HG02981 (cell line): Measurements from ENCODE around the gene PACRG.

ENCODE experiments used
- ATAC-seq: cut with Tn5 transposase; IDR thresholded peaks from one replicate; pipeline ENCODE4 v1.9.1; 2021; ENCODE audit warnings: mild to moderate bottlenecking, moderate library complexity; ENCODE audit not compliant: unreplicated experiment

The PACRG gene

DNA sequence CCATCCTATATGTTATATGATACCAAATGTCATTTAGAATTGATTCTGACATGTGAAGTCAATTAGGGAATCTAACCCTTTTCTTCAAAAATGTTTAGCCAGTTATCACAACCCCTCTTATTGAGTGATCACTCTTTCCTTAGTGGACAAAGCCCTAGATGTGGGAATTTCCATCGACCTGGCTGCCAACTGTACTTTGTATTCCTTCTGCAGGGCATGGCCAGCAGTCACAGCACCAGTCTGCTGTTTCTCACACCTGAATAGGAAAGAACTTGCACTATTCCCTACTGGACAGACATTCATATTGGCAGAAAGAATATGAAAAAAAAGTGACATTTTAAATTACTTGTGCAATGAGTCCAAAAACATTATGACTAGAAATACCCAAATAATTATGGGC is 271.0 kb downstream of the PACRG start:
- ATAC-seq: no peak

DNA sequence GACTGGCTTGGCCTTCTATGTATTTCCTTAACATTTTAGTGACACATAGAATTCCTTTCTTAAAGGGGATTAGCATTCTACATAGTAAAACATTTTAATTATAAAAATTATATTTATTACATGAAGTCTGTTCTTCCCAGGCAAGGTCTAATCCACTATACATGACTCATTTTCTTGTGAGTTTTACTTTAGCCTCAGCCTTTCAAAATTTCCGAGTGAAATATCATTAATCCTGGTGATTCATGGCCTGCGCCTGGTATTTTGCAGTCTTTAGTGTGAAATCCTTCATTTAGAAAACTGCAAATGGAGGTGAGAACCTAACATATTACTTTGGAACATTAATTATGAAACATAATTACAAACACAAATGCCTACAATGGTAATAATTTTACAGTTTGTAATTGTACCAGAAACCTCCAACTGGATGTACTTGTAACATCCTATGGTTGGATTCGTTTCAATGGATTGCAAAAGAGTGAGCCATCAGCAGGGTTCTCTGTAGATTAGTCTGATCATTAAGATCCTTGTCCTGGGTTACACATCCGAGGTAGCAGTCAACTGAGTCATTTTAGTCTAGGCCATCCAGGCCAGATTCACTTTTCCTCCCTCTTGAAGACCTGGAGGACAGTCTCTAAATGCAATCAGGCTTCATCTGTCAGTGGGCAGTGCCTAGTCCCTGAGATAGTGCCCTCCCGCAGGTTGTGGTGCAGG is 272.0 kb downstream of the PACRG start:
- ATAC-seq: no peak

DNA sequence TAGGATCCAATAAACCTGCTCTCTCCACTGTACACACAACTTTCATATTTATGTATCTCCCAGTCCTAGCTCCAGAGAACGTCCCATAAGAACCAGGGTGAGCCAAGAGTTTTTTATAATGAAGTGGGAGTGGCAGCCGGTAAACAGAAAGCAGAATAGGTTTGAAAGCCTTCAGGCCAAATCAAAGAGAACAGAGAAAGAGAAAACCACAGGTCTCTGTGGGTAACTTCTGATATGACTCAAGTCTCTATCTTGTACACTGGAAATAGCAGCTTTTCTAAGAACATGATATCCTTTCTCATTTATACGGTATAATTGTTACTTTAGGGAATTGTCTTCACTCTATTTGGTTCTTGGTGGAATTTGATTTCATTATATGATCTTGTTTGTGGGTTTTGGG is 273.6 kb downstream of the PACRG start:
- ATAC-seq: peak; percentile 96

DNA sequence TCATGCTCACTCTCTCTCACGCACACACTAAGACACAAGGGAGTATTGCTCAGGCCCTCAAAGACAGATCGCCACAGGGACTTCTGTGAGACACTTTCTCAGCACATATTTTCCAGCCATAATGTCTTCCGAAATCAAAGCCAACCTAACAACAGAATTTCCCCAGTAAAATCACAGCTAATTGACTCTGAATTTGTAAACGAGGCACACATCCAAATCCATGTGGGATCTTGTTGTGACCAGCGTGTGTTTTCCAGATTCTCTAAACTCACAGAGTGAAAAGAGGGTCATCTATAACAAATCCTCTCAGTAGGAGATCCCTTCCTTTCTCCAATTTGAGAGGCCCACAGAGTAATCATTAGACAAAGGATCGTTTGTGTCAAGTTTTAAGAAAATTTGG is 280.4 kb downstream of the PACRG start:
- ATAC-seq: no peak

DNA sequence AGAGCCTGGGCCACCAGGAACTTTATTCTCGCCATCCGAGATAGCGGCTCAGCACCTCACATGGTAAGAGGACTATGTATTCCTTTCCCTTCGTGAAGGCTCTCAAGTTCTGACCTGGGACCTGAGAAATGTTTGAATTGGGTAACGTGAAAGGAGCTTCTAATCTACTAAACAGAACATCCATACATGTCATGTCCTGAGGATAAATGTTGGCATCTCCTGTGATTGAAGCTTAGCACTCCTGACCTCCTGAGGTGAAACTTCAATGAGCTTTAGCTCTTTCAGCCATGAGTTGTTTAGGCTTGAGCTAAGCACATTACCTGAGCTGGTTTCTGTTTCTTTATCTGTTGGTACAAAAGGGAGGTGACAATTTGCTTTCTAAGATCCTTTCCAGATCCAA is 280.9 kb downstream of the PACRG start:
- no peak for ATAC-seq

DNA sequence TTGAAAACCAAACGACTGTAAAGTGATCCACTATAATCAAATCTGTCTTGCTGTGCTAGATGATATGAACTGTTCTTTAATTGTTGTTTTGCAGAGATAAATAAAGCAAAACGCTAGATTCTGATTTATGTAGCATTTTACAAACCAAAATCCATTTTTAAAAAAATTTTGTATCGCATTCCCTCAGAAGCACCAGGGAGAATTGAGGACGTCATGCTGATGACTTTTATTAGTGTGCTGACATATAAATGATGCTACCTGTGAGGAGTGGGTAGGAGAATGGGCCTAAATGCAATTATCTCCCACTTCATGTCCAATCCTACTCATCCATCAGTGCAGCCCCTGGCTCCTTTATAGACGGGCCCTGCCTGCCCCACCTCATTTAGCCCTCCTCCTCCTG is 282.4 kb downstream of the PACRG start:
- no peak for ATAC-seq

DNA sequence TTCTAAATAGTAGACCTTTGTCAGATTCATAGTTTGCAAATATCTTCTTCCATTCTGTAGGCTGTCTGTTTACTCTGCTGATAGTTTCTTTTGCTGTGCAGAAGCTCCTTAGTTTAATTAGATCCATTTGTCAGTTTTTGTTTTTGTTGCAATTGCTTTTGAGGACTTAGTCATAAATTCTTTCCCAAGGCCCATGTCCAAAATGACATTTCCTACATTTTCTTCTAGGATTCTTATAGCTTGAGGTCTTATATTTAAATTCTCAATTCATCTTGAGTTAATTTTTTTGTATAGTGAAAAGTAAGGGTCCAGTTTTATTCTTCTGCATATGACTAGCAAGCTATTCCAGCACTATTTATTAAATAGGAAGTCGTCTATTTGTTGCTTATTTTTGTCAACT is 287.0 kb downstream of the PACRG start:
- no peak for ATAC-seq

DNA sequence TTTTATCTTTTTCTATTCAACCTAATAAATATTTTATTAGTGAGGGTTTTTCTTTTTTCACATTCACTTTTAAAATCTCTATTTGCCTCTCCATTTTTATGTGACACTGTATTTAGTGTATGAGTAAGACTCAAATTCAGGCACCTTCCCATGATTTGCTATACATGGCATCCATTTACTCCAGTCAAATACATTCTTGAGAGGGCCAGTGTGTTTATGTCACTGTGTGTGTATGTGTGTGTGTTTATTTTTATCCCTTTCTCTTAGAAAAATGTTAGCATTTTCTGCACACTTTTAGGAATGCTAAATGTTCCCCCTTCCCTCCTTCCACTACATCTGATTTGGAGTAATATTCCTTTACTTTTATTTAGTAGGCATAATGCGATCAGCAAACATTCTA is 290.0 kb downstream of the PACRG start:
- no peak for ATAC-seq

DNA sequence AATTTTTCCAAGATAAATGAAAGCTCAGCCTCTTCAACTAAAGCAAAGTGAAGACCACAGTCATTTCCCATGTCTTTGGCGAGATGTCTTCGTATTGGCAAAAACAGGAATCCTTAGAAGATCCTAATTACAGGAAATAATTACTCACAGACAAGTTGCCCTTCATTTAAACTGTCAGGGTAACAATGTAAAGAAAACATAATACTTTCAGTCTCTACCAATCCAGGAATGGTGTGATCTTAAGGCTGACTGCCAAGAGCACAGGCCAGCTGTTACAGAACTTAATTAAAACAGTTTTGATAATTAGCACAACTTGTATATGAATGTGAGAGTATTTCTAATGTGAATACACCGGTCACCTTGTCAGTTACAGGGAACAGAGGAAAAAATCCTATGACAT is 292.2 kb downstream of the PACRG start:
- ATAC-seq: no peak

DNA sequence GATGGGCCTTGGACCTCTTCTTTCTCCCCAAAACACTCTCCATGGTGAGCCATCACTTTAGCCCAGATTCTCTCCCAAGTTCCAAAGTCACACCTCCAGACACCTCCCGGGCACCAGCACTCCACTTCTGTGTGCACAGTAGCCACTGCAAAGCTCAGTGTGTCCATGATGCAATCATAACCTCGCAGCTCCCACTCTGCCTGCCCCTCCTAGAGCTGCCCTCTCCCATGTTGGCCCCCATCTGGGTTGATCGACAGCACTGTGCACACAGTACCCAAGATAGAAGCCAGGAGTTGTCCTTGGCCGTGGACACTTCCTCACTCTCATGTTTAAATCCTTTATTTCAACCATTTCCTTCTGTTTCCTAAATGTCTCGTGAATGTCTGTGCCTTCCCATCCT is 293.3 kb downstream of the PACRG start:
- ATAC-seq: no peak

DNA sequence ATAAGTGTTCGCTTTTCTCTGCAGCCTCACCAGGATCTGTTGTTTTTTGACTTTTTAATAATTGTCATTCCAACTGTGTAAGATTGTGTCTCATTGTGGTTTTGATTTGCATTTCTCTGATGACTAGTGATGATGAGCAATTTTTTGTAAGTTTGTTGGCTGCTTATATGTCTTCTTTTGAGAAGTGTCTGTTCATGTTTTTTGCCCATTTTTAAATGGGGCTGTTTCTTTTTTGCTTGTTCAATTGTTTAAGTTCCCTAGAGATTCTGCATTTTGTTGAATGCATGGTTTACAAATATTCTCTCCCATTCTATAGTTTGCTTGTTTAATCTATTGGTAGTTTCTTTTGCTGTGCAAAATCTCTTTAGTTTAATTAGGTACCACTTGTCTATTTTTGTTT is 295.9 kb downstream of the PACRG start:
- ATAC-seq: no peak

DNA sequence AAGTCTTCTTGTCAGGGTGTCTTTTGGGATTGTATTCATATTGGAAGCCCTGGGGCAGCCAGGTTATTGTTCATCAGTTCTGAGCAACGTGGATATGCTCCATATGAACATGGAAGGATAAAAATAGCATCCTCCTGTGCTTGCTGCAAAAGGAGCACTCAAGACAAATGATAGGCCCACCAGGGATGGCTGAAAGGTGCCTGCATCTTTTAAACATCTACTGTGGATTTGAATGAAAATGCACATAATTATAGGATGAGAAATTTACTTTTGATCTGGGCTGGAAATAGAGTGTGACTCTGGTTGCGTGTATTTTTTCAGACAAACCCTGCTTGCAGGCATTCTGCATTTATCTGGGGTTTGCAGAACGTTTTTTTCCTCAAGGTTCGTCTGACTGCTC is 299.1 kb downstream of the PACRG start:
- ATAC-seq: no peak

DNA sequence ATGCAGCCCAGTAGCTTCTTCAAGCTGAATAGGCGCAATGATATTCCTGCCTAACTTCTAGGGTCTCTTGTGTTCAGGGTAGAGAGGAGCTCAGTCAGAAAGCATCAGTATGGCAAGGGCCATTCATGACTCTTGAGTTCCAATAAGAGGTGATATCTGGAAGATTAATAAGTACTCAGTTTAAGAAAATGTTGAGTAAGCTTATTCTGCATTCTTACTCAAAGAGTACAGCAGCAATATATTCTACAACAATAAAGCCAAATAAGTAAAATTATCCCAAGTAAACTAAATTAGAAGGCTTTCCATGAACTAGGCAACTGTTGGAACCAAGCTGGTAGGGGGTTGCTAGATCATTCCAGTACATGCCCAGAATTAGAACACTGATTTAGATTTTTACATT is 303.2 kb downstream of the PACRG start:
- ATAC-seq: no peak

DNA sequence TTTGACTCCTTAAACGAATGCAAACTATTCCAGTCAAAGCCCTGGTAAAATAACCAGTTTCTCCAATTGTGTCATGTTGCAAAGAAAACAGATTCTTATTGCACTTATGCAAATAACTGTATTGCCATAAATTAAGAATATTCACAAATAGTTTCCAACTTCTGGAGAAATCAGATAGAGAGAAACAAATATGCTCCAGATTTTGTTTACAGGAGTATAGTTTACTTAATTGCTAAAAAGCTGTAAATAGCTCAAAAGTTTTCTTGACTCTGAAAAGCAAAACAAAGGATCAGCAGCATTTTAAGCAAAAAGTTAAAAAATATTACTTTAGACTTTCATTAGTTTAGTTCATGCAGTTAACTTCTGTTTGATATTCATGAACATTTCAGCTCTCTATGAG is 304.2 kb downstream of the PACRG start:
- ATAC-seq: no peak

DNA sequence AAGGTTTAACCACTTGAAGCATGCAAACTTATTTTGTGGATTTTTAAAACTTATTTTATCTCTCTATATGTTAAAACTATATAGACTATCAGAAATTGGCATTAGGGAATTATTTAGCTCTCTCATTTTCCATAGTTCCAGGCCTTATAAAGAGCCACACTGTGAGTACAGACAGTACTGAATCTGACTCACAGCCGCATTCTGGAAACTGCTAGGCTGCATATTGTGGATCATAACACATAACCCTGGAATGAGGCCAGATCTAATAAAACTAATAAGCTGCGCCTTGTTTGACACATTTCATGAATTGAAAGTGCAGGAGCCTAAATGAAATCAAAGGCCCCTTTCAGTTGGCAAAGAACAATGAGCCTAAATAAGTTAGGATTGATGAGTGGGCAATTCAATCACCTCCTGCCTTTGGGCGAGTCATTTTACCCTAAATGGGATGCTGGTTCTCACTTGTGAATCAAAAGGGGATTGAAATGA is 308.4 kb downstream of the PACRG start:
- no peak for ATAC-seq

DNA sequence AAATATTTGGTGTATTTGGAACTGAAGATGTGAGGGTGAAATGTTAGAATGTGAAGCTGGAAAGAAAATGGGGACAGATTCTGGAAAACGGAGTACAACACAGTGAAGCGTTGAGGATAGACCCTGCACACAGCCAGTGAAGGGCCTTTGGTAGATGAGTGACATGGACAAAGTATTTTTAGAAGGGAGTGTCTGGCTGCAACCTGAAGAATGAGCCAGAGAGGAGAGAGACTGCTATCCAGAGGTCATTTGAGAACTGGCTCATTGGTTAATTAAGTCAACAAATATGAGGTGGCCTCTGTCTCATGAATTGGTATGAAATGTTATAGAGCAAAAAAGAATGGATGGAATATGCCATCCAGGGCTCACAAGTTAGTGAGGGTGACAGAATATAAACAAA is 310.5 kb downstream of the PACRG start:
- no peak for ATAC-seq

DNA sequence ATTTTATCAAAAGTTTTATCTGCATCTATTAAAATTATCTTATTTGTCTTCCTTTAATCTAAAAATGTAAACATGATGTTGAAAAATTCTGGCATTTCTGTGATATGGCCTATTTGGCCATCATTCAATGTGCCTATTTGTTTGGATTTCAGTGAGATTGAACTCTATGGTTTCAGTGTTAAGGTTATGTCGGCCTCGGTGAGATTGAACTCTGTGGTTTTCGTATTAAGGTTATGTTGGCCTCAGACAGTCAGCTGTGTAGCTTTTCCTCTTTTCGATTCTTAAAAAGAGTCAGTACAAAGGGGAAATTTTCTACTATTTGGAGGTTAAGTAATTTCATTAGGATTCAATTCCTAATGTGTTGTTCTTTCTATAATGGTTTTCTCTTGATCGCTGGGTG is 320.6 kb downstream of the PACRG start:
- no peak for ATAC-seq

DNA sequence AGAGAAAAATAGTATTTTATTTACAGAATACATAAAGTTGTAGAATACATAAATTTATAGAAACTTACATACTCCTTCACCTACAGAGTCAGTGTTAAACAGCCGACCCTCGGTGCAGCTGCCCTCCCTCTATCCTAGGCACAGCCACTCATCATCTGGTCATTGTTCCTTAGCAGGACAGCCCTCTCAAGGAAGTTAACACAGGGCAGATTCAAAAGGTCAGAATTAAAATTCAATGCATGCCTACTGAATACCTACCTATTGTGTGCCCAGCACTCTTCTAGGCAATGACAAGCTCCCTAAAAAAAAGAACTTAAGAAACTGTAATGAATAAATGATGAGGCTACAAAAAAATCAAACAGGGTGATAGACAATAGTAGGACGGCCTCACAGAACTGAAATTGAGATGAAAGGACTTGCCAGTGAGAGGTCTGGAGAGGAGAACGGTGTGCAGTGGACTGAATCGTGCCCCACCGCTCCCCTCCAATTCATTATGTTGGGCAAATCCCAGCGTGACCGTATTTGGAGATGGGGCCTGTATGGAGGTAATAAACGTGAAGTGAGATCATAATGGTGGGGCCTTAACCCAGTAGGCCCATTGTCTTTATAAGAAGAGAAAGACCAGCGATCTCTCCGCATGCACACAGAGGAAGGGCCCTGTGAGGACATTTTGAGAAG is 326.0 kb downstream of the PACRG start:
- ATAC-seq: no peak

DNA sequence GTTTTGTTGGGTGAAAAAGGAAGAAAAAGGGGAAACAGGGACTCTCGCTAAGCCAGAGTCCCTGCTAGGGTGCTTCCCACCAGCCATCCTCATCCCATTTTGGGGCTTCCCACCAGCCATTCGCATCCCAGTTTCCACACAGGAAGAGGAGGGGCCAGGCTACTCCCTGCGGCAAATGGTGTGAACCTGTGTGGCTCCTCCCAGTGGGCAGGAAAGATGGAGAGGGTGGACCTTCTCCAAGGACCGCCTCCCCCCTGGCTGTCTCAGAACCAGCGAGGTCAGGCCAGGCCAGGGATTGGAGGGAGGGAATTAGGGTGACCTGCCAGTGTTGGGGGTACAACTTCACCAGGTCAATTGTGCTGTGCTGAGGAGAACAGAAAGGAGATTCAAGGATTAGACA is 326.9 kb downstream of the PACRG start:
- no peak for ATAC-seq

DNA sequence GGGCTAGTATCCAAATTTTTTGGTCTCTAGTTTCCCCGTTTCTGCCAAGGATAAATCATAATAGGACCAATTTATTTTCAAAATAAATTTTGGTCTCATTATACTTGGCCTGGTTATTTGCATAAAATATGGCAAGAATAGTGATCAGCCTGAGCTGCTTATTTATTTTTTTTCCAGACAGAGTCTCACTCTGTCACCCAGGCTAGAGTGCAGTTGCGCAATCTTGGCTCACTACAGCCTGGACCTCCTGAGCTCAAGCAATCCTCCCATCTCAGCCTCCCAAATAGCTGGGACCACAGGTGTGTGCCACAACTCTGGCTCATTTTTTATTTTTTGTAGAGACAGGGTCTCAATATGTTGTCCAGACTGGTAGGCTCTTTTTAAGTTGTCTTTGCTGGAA is 329.5 kb downstream of the PACRG start:
- no peak for ATAC-seq

DNA sequence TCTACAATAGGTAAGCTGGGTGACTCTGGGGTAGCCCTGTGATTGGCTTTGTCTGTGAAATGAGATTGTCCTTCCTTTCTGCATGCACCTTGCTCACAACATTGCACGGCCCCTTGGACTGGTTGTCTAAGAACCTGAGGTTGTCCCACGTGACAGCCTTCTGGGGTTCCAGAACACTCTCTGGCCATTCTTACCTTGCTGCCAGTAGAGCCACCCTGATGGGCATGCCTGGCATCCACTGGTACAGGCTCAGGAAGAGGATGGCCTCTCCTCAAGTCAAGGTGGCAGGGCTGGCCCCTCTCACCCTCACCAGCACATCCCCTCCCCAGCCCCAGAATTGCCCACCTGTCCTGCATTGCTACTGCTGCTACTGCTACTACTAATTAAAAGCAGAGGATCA is 335.0 kb downstream of the PACRG start:
- no peak for ATAC-seq

DNA sequence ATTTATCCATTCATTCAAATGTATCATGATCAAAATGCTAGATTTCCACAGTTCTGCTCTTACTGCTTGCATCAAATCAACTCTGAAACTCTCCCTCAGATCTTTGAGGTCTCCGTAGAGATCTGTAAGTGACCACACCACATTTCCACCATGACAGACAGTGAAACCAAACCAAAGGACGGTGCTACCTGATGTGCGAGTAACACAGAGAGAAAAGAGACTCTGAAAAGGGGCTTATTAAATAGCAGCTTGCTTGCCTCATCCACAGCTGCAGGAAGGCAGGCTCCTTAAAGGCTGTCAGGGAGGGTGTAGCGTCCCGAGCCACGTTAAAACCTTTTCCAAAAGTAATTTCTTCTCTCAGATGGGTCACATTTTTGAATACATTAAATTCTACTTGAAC is 335.8 kb downstream of the PACRG start:
- ATAC-seq: no peak

DNA sequence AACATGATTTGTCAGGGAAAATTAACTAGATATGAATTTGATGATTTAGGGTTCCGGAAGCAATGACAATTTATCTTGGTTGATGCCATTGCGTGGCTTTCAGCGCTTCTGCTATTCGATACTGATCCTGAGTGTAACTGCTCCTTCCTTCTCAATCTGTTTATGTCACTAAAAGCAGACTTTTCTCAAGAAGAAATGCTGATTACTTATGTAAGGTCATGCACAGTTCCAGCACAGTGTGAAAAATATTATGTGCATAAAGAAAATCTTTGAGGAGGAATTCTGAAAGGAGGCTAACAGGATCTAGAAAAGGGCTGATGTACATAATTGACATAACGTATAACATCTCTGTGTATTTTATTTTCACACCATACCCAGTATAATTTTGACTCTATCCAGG is 336.6 kb downstream of the PACRG start:
- ATAC-seq: no peak
